CD4-positive, alpha-beta T cell treated with Interleukin-15 for 4 hours (primary cell): ENCODE results near the gene PPFIA1.

Source experiments
- DNase-seq: peaks from one replicate; pipeline ENCODE4 v3.0.0-alpha.2; 2020; ENCODE audit warnings: low spot score

The PPFIA1 gene

GRCh38 chr11:70415191-70415590 is 144.7 kb downstream of the PPFIA1 start:
- DNase-seq: no peak

- no peak for DNase-seq
Measured at GRCh38 chr11:70415642-70416395, 145.3 kb downstream of the PPFIA1 start.

GRCh38 chr11:70416881-70417280 is 146.4 kb downstream of the PPFIA1 start:
- DNase-seq: no peak

- no peak for DNase-seq
Measured at GRCh38 chr11:70418130-70418529, 147.6 kb downstream of the PPFIA1 start.

- DNase-seq: no peak
Measured at GRCh38 chr11:70419307-70420007, 149.0 kb downstream of the PPFIA1 start.

GRCh38 chr11:70420008-70420464 is 149.5 kb downstream of the PPFIA1 start:
- DNase-seq: no peak

GRCh38 chr11:70420496-70420895 is 150.0 kb downstream of the PPFIA1 start:
- no peak for DNase-seq

- no peak for DNase-seq
Measured at GRCh38 chr11:70421123-70421522, 150.6 kb downstream of the PPFIA1 start.

GRCh38 chr11:70422692-70423522 is 152.4 kb downstream of the PPFIA1 start:
- DNase-seq: no peak

GRCh38 chr11:70423523-70424505 is 153.3 kb downstream of the PPFIA1 start:
- peak; percentile 17 for DNase-seq

- no peak for DNase-seq
Measured at GRCh38 chr11:70424765-70425344, 154.4 kb downstream of the PPFIA1 start.

- no peak for DNase-seq
Measured at GRCh38 chr11:70427436-70427835, 156.9 kb downstream of the PPFIA1 start.

- no peak for DNase-seq
Measured at GRCh38 chr11:70428701-70429427, 158.4 kb downstream of the PPFIA1 start.

GRCh38 chr11:70429428-70429705 is 158.9 kb downstream of the PPFIA1 start:
- DNase-seq: no peak

GRCh38 chr11:70429724-70430521 is 159.4 kb downstream of the PPFIA1 start:
- no peak for DNase-seq

GRCh38 chr11:70430671-70431574 is 160.4 kb downstream of the PPFIA1 start:
- DNase-seq: no peak

GRCh38 chr11:70431611-70432010 is 161.1 kb downstream of the PPFIA1 start:
- no peak for DNase-seq

GRCh38 chr11:70432065-70432464 is 161.6 kb downstream of the PPFIA1 start:
- no peak for DNase-seq

GRCh38 chr11:70432580-70432979 is 162.1 kb downstream of the PPFIA1 start:
- no peak for DNase-seq
